Thymus (tissue), 11 donors: ENCODE measurements around the gene KDM3A. TPM values are rescaled to one million over a fixed set of nuclear protein-coding genes. Genes with fewer than 3 reads are reported as not detected.

Source experiments
- DNase-seq, 9 donors: peaks; one replicate each; pipeline ENCODE4 v3.0.0-alpha.2; 2013; ENCODE audit warnings: low spot score in 9 of 9, low read depth in 6 of 9, missing footprints in 1 of 9
- H3K27ac ChIP-seq, 2 donors: one replicate each; pipeline ENCODE4 v1.5.1; 2013; ENCODE audit warnings: control low read depth in 1 of 2, low read depth in 1 of 2, low read length in 1 of 2, mild to moderate bottlenecking in 1 of 2, moderate library complexity in 1 of 2
- H3K27me3 ChIP-seq, 2 donors: one replicate each; pipeline ENCODE4 v1.5.1; 2013; ENCODE audit warnings: low read length in 1 of 2; ENCODE audit not compliant: control insufficient read depth in 2 of 2, insufficient read depth in 1 of 2
- H3K36me3 ChIP-seq, 2 donors: one replicate each; pipeline ENCODE4 v1.5.1; 2013; ENCODE audit warnings: low read length in 1 of 2, mild to moderate bottlenecking in 1 of 2, moderate library complexity in 1 of 2; ENCODE audit not compliant: control insufficient read depth in 2 of 2, insufficient read depth in 2 of 2
- H3K4me1 ChIP-seq, 2 donors: one replicate each; pipeline ENCODE4 v1.5.1; 2013; ENCODE audit warnings: low read length in 2 of 2; ENCODE audit not compliant: control insufficient read depth in 2 of 2, insufficient read depth in 2 of 2
- H3K4me3 ChIP-seq, 2 donors: one replicate each; pipeline ENCODE4 v1.5.1; 2013; ENCODE audit warnings: low read length in 2 of 2, control low read depth in 1 of 2, mild to moderate bottlenecking in 1 of 2
- H3K9me3 ChIP-seq, 2 donors: one replicate each; pipeline ENCODE4 v1.5.1; 2013; ENCODE audit warnings: low read length in 1 of 2, mild to moderate bottlenecking in 1 of 2; ENCODE audit not compliant: control insufficient read depth in 2 of 2, insufficient read depth in 1 of 2
- WGBS: extraction: QIAGEN DNeasy Blood & Tissue Kit; methylation state at CpG from one replicate; pipeline ENCODE4 v1.1.7; 2013; 5-methylcytosine and 5-hydroxymethylcytosine counted together
- polyA plus RNA-seq: library from polyadenylated mRNA; stranded (reverse); fragments of 200-250 nt; gene quantifications from one replicate; pipeline ENCODE4 v1.2.3, GENCODE V29; 2013
- total RNA-seq: library from RNA; stranded (reverse); fragments of 120-200 nt; gene quantifications from one replicate; pipeline ENCODE4 v1.2.4, GENCODE V29; 2013
- donor health status: healthy.

Gene KDM3A
- total and polyA plus RNA-seq, 2 donors = 46.1 to 53.4 TPM

GRCh38 chr2:86429335-86429734 lies 11.8 kb upstream of the KDM3A start:
- H3K4me1 ChIP-seq = no peaks in the 10 kb centered on the region
- 90% methylated on average over 1 of the region's 1 CpG for WGBS

DNA sequence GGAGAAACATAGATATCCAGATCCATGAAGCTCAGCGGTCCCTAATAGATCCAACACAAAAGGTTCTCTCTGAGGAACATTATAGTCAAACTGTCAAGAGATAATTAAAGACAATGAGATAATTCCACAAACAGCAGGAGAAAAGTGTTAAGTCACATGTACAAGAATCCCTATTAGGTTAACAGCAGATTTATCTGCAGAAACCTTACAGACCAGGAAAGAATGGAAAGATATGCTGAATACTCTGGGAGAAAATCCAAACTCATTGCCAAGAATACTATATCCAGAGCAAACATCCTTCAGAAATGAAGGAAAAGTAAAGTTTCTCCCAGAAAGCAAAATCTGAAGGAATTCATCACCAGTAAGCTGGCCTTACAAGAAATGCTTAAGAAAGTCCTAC lies 10.8 kb upstream of the KDM3A start:
- DNase-seq = no peak
- no peak overlapping the region for H3K27ac ChIP-seq
- no peaks in the 10 kb centered on the region for H3K27me3 ChIP-seq
- WGBS = 98% methylated on average over 1 of the region's 1 CpG
- no peak overlapping the region for H3K4me3 ChIP-seq
- H3K36me3 ChIP-seq = no peaks in the 10 kb centered on the region
- H3K9me3 ChIP-seq = no peaks in the 10 kb centered on the region
- no peaks in the 10 kb centered on the region for H3K4me1 ChIP-seq

More at GRCh38 chr2:86429335-86429734, 11.8 kb upstream of the KDM3A start:
- Histone ChIP-seq H3K27ac (no peak overlapping the region), H3K4me3 (no peak overlapping the region), H3K36me3 (no peaks in the 10 kb centered on the region), H3K9me3 (no peaks in the 10 kb centered on the region), H3K27me3 (no peaks in the 10 kb centered on the region)
- DNase-seq = no peak

DNA sequence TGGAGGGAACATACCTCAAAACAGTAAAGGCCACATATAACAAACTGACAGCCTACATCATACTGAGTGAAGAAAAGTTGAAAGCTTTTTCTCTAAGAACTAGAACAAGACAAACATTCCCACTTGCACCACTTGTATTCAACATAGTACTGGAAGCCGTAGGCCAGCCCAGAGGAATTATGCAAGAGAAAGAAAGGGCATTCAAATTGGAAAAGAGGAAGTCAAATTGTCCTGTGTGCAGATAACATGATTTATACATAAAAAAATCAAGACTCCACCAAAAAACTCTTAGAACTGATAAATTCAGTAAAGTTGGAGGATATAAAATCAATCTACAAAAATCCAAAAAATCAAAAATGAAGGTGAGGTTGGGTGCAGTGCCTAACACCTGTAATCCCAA lies 8.0 kb upstream of the KDM3A start:
- no peaks in the 10 kb centered on the region for H3K36me3 ChIP-seq
- H3K4me1 ChIP-seq = no peaks in the 10 kb centered on the region
- H3K4me3 ChIP-seq = no peak overlapping the region
- no peak for DNase-seq
- H3K27me3 ChIP-seq = no peaks in the 10 kb centered on the region
- 92% methylated on average over 1 of the region's 1 CpG for WGBS
- no peak overlapping the region for H3K27ac ChIP-seq
- H3K9me3 ChIP-seq = peaks cover 0 to 3% of the 10 kb centered on the region in 2 donors

DNA sequence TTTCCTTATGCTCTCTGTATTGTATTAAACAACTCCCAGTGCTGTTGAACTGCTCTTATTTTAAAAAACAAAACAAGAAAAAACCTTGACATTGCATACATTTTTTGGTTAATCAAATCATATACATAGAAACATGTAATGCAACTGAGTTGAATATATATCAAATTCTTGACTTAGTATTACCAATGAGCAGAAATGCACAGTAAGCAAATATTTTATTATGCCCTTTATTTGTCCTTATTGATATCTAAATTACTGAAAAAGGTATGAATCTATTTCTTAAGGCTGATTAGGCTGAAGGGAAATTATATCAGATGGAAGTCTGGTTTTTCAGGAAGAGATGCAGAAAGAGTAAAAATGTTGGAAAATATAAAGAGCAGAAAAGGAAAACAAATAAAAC lies 6.9 kb upstream of the KDM3A start:
- no peak for DNase-seq
- no peak overlapping the region for H3K27ac ChIP-seq
- no peaks in the 10 kb centered on the region for H3K4me1 ChIP-seq
- no peak overlapping the region for H3K4me3 ChIP-seq
- H3K9me3 ChIP-seq = peaks cover 0 to 3% of the 10 kb centered on the region in 2 donors
- H3K27me3 ChIP-seq = no peaks in the 10 kb centered on the region
- no peaks in the 10 kb centered on the region for H3K36me3 ChIP-seq

DNA sequence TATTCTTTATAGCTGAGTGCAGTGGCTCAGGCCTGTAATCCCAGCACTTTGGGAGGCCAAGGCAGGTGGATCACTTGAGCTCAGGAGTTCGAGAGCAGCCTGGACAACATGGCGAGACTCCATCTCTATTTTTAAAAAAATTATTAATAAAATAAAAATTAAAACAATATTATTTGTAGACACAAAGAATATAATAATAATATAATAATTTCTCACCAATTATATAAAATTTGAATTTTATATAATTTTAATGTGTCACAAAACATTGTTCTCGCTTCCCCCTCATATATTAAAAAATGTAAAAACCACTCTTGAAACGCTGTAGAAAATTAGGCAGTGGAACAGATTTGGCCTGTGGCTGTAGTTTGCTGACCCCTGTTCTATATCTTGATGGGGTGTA lies 5.6 kb upstream of the KDM3A start:
- Histone ChIP-seq H3K27ac (no peak overlapping the region), H3K4me1 (peaks cover 0 to 2% of the 10 kb centered on the region in 2 donors), H3K27me3 (no peaks in the 10 kb centered on the region), H3K4me3 (no peak overlapping the region), H3K9me3 (peaks cover under 1 to 6% of the 10 kb centered on the region in 2 donors), H3K36me3 (no peaks in the 10 kb centered on the region)
- DNase-seq = no peak
- WGBS = 99% methylated on average over 4 of the region's 4 CpGs

DNA sequence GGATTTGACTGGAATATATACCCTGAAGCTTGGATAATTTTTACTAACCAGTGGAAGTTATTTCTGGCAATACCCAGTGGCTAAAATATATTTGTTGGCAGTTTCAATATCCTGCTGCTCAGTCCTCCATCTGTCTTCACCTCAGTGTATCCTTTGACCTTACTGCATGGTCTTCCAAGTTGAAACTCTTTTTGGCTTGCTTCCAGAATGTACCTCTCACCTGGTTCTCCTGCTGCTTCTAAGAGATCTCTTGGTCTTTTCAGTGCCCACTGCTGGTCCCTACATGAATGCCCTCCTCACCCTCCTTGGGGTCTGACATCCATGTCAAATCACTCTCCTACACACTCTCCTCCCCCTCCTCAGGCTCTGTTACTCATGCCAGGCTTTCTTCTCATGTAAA lies 4.8 kb upstream of the KDM3A start:
- Histone ChIP-seq H3K4me1 (peaks cover 0 to 5% of the 10 kb centered on the region in 2 donors), H3K9me3 (peaks cover 3 to 9% of the 10 kb centered on the region in 2 donors), H3K27ac (no peak overlapping the region), H3K27me3 (no peaks in the 10 kb centered on the region), H3K36me3 (no peaks in the 10 kb centered on the region), H3K4me3 (no peak overlapping the region)
- DNase-seq = no peak

DNA sequence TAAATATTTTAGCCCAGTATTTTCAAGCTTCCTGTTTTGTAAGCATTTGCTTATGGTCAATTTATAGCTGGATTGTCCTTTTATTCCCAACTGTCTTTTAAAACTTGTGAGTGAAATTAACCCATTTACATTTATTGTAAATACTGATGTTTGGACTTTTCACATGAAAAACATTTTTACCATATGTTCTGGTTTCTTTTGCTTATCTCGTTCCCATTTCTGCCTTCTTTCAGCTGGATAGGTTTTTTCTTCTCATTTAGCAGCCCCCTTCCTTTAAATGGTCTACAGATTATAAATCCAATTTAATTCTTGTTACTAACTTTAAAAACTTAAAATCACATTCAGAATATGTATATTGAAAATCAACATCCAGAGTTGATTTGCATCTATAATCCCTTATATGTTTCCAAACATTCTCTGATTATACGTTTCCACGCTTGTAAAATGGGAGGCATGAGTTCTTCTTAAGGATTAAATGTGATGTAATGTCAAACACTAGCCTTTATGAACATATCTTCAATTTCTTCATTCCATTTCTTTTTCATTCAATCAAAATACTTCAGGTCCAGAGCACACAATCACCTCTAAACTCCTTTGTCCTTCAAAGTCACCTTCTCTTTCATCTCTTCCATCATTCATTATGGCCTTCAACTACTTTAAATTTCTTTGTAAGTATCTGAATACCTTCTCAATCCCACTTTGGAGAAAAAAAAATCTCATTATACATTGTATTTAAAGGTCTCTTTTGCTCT lies 1.1 kb upstream of the KDM3A start:
- Histone ChIP-seq H3K36me3 (peaks cover 6 to 17% of the 10 kb centered on the region in 2 donors), H3K27ac (peak overlapping the region; percentile 98 to 99), H3K4me1 (peaks cover 16 to 24% of the 10 kb centered on the region in 2 donors), H3K4me3 (peak overlapping the region; percentile 87 to 89), H3K9me3 (peaks cover 3 to 9% of the 10 kb centered on the region in 2 donors), H3K27me3 (no peaks in the 10 kb centered on the region)
- WGBS = 99% methylated on average over 3 of the region's 3 CpGs
- peak in 2 of 9 donors; percentile 1 to 15 for DNase-seq

GRCh38 chr2:86441392-86441881 lies 266 bp downstream of the KDM3A start:
- Histone ChIP-seq H3K4me1 (peaks cover 16 to 24% of the 10 kb centered on the region in 2 donors), H3K4me3 (peak overlapping the region; percentile 87 to 89), H3K27me3 (no peaks in the 10 kb centered on the region), H3K36me3 (peaks cover 6 to 28% of the 10 kb centered on the region in 2 donors), H3K27ac (peak overlapping the region; percentile 98 to 99), H3K9me3 (peaks cover 3 to 9% of the 10 kb centered on the region in 2 donors)
- peak in 2 of 9 donors; percentile 11 to 37 for DNase-seq
- WGBS = under 1% methylated on average over 58 of the region's 59 CpGs

- WGBS = under 1% methylated on average over 53 of the region's 53 CpGs
- H3K27ac ChIP-seq = peak overlapping the region; percentile 98 to 99
- no peaks in the 10 kb centered on the region for H3K27me3 ChIP-seq
- H3K4me3 ChIP-seq = peak overlapping the region; percentile 87 to 89
- peaks cover 16 to 24% of the 10 kb centered on the region in 2 donors for H3K4me1 ChIP-seq
- peaks cover 3 to 8% of the 10 kb centered on the region in 2 donors for H3K9me3 ChIP-seq
- peaks cover 9 to 32% of the 10 kb centered on the region in 2 donors for H3K36me3 ChIP-seq
- peak; percentile 44 to 82 (median 59) for DNase-seq
These were observed 891 bp downstream of the KDM3A start for GRCh38 chr2:86441882-86442641.
